ENCODE results near the gene TULP4.
"Not testable (repeated sequence)": the region's sequence is repeated elsewhere in the genome, so short reads cannot be mapped to it uniquely, and the experiment has no call there.

The TULP4 gene

GRCh38 chr6:158431036-158431435 is 118.8 kb downstream of the TULP4 start:
- no peak for DNase-seq

- no peak for DNase-seq
Measured at GRCh38 chr6:158431560-158431959, 119.3 kb downstream of the TULP4 start.

DNA sequence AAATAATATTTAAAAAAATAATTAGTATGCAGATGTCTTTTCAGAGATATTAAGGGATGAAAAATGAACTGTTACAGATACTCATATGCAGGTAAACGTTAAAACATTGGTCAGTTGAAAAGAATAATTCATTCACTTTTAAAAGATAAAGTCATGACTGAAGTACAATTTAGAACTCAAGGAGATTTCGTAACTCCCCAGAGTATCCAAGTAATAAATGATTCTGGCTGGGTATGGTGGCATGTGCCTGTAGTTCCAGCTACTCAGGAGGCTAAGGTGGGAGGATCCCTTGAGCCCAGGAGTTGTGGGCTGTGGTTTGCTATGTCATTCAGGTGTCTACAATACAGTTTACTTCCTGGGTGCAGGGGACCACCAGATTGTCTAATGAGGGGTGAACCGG is 125.3 kb downstream of the TULP4 start:
- DNase-seq = no peak

- no peak for DNase-seq
Measured at GRCh38 chr6:158438226-158438625, 126.0 kb downstream of the TULP4 start.

DNA sequence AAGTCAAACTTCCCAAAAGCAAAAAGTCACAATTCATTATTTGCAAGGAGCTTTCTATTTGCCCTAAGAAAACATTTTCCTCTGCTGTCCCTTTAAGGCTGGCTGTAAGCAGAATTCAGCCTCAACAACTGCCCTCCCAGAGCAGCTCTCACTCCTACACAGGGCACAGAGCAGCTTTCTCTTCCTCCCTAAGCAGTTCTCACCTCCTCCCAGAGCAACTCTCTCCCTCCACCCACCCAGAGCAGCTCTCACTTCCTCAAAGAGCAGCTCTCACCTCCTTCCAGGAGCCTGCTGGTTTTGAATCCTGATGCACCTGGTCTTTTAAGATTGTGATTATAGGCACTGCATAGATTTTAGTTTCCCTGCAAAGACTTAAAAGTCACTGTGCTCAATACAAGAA is 127.0 kb downstream of the TULP4 start:
- DNase-seq = no peak

DNA sequence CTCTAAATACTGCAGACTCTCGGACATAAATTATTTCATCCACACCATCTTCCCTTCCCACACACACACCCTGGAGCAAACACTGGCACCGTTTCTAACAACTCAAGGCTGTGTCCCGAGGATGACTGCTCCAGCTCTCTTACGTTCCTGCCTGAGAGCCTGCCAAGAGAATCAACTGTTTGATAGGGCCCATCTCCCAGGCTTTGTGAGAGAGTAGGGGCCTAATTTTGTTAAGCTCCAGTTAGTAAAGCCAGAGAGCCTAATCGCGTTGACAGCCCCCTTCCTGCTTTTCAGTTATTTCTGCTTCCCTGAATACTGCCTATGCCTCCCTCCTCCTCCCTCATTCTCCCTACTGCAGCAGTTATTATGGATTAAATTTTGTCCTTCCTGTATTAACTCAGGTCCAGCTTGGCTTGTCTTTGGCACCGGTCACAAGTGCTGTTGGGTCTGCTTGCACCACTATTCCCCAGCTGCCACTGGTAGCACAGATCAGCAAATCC is 129.5 kb downstream of the TULP4 start:
- no peak for DNase-seq

DNA sequence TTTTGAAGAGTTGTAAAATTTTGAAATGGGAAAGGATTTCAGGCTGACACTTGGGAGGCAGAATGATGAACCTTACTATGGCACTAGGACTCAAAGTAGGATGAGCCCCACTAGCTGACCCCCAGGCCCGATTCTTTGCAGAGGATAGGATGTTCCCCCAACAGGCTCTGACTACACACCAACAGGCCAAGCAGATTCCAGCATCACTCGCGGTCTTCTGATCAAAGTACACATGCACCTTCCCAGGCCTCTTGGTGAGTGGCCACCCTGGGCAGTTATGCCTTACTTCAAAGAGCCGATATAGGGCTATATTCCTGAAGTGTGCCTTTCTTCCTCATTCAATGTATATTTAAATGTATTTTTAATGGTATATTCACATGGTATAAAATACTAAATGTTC is 130.0 kb downstream of the TULP4 start:
- DNase-seq = no peak

GRCh38 chr6:158445426-158446085 is 133.3 kb downstream of the TULP4 start:
- DNase-seq = no peak

DNA sequence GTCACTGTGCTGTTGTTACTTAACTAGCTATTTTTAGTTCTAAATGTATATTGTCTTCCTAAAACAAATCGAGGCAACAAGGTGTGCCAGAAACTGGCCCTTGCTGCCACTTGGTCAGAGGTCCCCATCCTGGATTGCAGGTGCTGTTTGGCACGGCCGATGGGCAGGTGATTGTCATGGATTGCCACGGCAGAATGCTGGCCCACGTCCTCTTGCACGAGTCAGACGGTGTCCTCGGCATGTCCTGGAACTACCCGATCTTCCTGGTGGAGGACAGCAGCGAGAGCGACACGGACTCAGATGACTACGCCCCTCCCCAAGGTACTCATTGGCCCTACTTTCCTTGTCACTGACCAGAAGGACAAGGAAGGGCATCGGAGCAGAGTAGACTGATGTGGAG is 136.6 kb downstream of the TULP4 start:
- no peak for DNase-seq

- DNase-seq = no peak
Measured at GRCh38 chr6:158452191-158452590, 139.9 kb downstream of the TULP4 start.

DNA sequence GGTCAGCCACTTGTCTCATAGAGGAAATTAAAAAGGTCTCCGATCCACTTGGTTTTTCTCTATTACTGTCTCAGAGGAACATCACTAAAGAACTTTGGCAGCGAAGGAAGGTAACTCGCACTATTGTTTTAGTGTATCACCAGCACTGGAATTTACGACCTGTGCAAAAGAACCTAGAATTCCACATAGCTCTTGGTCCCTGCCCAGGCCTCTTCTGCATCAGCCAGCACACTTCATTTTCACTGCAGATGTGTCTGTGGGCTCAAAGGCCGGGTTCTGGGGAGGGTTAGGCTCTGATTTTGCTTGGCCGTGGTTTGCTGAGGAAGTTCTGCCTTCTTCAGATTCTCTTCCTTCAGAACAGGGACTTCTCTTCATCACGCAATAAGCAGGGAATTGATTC is 144.9 kb downstream of the TULP4 start:
- no peak for DNase-seq

DNA sequence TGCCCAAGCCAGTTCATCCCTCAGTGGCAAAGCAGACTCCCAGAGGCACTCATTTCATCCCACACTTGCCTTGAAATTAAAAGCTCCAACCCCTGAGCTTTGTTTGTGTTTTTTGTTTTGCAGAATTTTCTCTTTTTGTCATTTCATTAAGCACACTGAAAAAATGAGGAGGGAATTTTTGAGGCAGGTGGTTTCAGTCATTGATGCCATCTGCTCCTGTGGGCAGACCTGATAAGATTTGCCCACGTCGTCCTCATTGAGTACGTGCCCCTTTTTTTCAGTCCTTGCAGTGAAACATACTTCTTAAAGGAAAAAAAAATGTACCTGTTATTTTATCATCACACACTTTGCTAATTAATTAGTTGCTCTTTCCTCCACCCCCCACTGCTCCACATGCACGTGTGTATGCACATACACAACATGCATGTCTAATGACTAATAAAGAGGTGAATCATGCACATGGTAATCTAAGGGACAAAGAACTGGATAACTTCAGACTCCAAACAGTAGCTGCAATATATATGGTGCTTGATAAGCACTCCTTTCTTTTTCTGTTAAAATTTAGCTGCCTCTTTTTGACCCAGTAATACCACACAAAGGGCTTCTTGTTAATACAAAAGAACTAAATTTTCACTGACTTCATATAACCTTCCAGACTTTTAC is 145.5 kb downstream of the TULP4 start:
- DNase-seq = no peak

DNA sequence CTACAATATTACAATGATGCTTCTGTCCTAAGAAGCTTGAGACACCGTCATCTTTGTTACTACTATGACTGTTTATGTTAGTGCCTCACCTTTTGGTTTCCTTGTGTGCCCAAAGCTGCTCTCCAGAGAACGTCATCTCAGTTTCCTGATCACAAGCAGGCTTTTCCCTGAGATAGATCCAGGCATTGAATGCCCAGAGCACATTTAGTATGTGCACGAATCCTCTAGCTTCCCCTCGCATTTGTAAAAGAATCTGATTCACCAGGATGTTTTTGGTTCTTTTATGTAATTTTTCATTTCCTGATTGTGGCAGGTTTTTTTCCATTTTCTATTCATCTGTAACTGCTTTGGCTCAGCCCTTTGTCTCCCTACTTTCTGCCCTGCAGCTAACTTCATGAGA is 147.5 kb downstream of the TULP4 start:
- DNase-seq = no peak

- DNase-seq = no peak
Measured at GRCh38 chr6:158460602-158461169, 148.4 kb downstream of the TULP4 start.

DNA sequence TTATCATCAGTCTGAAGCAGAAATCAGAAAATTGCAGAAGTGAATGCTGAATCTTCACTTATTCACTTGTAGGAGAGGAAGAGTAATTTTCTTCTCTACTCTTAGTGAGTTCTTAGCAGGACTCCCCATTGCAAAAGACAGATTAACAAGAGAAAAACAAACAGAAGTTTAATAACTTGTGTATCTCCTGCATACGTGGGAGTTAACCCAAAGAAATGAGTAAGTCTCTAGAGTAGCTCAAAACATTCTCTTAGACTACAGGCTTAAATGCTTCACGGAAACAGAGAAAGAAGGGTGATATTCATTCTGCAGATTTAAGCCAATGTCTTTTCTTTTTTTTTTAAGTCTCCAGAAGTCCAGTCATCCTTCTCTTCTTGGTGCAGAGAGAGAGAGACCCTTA is 149.7 kb downstream of the TULP4 start:
- DNase-seq = no peak

GRCh38 chr6:158464483-158464882 is 152.2 kb downstream of the TULP4 start:
- DNase-seq = no peak

DNA sequence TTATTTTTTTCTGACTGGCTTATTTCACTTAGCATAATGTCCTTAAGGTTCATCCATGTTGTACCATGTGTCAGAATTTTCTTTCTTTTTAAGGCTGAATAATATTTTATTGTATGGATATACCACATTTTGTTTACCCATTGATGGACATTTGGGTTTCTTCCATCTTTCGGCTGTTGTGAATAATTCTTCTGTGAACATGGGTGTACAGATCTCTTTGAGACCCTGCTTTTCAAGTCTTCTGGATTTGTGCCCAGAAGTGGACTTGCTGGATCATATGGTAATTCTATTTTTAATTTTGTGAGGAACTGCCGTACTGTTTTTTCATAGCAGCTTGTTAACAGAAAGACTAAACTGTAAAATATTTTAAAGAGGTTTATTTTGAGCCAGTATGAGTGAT is 153.0 kb downstream of the TULP4 start:
- DNase-seq = no peak

DNA sequence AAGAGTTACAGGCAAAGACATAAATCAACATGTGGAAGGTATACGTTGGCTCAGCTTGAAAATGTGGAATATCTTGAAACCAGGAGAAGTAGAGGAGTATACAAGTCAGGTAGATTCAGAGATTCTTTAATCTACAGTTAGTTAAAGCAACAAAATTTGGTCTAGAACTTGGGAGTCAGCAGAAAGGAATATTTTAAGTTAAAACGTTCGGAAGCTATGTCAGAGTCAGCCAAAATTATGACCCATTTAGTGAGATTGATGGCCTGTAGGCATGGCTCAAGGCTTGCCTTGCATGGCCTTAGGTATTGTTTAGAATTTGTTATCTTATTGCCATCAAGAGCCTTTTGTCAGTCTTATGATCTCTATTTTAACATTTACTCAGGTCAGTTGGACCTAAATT is 153.5 kb downstream of the TULP4 start:
- DNase-seq = no peak

DNA sequence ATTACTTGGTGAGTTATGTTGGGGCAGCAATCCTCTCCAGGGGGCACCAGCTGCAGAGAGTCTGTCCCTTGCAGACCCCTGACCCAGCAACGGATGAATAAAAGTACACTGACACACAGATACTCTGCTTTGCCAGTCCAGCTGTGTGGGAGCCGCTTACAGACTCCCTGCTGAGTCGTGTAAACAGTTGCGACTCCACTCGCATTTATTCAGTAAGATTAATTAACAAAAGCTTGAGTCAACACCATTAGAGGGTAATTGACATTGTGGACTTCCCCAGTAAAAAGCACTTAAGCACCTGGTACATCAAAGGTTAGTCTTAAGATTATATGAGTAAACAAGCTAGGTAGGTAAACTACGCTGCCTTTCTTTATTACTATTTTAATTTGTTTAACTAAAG is 155.7 kb downstream of the TULP4 start:
- no peak for DNase-seq

GRCh38 chr6:158468666-158469065 is 156.4 kb downstream of the TULP4 start:
- no peak for DNase-seq

DNA sequence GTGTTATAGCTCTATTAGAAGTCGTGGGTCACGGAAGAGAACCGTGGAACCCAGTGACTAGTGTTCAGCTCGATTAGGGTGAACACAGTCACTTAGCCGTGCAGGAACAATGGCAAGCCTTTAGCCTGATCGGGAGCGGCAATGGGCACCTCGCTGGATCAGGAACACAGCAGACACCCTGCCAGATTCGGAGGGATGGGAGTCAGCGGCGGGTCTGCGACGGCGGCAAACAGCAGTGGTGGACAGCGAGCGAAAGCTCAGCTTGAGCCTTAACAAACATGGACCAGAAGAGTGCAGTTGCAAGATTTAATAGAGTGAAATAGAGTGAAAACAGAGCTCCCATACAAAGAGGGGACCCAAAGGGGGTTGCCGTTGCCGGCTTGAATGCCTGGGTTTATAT is 157.8 kb downstream of the TULP4 start:
- DNase-seq = not testable (repeated sequence)

DNA sequence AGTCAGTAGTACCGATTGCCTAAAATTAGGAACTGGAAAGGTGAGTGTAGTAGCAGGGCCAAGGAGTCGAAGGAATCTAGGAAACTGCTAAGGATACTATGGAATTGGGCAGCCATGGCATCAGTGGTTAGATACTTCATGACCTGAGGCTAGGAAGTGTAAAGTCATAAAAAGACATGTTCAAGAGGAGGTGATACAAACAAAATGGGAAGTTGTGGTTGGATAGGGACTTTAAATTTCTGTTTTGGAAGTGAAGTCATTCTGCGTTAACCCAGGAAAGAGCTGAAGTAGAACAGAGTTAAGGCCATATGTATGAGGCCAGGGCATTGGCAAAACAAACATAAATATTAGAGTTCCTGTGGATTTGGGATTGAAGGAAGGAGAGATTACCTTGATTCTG is 159.1 kb downstream of the TULP4 start:
- DNase-seq = no peak

GRCh38 chr6:158472447-158472846 is 160.2 kb downstream of the TULP4 start:
- DNase-seq = no peak

GRCh38 chr6:158474961-158475343 is 162.7 kb downstream of the TULP4 start:
- no peak for DNase-seq
